ENCODE results near the gene BTG2.

Gene BTG2

DNA sequence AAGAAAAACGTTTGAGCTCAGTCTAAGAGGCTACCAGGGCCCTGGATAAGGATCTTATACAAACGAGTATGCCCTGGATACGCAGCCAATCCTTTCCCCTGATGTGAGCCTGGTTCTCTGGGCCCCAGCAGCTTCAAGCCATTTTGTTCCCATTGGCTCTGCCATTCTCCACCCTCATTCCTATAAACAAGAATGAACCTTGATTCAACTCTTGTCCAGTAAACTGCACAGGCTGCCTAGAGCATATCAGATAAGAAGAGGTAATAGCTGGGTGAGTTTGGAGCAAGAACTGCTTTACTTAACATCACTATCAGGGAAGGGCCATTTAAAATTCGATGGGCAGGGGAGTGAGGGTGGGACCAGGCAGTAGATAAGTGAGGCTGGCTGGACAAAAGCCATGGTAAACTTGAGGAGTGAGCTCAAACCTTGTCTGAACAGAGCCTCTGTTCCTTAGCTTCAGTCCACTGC, 11.3 kb downstream of the BTG2 start:
- DNase-seq (ENCODE audit: low read depth in 3 of 3) = no peak

DNA sequence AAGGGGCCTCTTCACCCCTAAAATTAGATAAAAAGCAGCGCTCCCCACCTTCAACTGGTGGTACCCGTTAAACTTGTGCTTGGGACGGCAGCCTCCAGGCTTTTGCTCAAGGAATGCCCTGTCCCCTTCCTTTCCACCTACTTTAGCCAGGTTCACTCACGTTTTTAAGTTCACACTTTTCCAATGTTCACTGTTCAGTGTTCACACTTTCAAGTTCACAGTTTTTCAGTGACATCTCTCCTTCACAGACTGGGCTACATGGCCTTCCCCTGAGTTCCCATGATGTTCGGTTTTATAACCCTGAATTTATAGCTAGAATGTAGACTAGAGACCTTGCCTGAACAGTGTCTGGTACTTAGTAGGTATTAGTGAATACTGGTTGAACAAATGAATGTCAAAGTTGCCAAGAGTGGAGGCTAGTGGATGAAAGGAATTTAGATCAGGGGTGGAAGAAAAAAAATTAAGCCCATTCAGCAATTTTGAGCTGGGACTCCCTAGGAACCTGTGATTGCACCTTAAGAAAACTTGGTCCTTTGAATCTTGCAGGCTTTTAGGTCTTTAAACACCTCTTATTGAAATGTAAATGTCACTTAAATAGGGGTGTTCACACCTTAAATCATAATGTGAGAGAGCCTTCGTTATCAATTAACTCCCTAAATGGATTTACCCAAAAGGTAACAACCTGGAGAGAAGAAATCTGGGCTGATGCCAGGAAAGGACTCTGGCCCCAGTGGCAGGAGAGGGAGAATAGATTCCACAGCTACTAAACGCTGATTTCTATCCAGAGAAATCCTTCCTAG, 12.3 kb downstream of the BTG2 start:
- no peak for DNase-seq (ENCODE audit: low read depth in 3 of 3)

DNA sequence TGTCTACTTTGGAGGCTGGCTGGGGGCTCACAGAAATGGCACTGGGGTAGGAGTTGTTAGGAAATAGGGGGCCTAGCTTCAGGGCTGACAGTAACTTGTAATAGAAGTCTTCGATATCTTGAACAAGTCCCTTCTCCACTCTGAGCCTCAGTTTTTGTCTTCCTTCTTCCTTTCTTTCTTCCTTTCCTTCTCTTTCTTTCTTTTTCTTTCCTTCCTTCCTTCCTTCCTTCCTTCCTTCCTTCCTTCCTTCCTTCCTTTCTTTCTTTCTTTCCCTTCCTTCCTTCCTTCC, 12.9 kb downstream of the BTG2 start:
- no peak for DNase-seq (ENCODE audit: low read depth in 3 of 3)

DNA sequence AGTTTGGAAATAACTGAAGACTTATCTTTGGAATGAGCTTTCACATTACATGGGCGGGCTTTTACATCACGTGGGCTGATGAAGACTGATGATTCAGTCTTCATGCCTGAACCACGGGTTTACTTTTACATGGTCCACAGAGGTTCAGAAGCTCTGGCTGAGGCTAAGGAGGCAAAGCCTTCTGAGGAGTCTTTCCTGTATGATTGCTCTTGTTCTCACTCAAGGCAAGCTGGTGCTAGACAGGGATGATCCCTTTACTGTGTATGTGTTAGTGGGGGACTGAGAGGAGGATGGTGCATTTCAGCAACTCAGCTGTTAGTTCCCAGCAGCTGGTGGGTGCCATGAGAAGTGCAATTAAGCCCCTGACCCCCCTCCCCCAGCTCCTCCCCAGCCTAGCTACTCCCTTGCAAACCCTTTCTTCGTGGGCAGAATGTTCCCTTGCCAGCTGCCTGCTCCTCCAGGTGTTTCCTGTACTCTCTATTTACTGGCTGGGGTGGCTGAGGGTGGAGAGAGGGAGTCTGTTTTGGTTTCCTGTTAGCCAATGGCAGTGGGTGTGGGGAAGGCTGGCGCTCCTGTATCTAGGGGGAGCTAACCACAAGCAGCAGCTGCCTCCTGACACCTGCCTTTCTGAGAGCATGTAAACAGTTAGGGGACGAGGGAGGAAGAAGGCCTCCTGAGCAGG, 15.4 kb downstream of the BTG2 start:
- DNase-seq (ENCODE audit: low read depth in 3 of 3) = peak in 1 of 3 donors; percentile 31

DNA sequence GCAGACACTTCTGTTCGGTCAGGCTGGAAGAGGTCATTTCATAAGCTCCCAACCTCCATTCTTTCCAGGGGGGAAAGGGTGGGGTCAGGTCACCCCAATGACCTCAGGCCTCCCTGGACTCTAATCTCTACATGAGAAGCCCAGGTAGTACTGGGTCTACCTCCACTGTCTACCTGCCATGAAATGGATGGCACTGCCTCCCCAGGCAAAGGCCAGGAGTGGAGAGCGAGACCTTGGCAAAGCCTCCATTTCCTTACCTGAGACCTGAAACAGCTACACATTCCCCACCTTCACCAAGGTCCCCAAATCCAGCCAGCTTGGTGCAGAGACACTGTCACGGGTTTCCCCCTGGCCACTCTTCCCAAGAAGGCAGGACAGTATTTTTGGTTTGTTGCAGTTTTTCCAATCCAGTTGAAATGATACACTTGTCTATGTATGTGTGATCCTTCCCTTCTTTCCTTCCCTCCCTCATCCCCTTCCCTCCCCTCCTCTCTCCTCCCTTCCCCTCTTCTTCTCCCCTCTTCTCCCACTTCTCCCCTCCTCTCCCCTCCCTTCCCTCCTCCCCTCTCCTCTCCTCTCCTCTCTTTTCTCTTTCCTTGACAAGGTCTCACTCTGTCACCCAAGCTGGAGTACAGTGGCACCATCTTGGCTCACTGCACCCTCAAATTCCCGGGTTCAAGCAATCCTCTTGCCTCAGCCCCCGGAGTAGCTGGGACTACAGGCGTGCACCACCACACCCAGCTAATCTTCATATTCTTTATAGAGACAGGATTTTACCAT, 16.1 kb downstream of the BTG2 start:
- no peak for DNase-seq (ENCODE audit: low read depth in 3 of 3)

DNA sequence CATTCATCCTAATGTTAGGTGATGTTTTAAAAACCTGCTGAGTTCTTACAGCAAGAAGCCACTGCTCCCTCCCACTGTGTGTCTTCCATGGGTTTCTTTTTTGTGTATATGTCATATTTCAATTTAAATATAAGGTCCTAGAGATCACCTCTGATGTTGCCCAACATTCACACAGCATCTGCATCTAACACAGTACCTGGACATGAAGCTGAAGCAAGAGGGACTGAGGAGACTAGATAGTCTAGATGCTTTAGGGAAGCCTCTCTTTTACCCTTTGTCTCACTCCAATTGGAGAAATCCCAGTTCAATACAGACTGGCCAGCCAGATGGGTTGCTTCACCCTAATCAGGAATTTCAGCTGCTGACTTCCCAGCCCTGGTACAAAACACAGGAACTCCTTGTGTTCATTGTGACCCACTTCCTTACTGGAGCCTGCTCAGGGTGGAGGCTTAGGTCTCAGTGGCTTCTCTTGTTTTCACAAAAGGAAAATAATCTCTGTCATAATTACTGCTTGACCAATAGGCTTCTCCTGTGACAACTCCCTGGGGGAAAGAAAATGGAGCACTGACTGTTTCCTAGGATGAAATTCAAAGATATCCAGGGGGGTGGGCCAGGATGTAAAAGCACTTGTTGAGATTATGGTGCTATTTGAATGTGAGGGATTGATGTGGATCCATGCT, 17.3 kb downstream of the BTG2 start:
- no peak for DNase-seq (ENCODE audit: low read depth in 3 of 3)

DNA sequence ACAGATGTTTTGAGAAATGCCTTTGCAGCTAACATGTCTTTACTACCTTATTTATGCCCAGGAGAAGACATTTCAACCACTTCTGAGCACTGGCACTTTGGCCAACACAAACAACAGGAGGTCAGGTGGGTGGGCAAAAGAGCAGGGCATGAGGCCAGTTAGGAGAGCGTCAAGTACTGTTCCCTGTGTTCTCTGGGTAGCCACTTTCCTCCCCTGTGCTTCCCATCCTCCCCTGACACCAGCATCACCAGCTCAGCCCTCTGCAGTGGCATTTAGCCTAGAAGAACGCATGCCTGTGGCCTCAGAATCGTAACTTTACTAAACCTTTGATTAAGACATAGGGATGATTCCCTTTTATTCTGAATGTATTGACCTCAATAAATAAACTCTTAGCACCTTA, 18.3 kb downstream of the BTG2 start:
- DNase-seq (ENCODE audit: low read depth in 3 of 3) = no peak

DNA sequence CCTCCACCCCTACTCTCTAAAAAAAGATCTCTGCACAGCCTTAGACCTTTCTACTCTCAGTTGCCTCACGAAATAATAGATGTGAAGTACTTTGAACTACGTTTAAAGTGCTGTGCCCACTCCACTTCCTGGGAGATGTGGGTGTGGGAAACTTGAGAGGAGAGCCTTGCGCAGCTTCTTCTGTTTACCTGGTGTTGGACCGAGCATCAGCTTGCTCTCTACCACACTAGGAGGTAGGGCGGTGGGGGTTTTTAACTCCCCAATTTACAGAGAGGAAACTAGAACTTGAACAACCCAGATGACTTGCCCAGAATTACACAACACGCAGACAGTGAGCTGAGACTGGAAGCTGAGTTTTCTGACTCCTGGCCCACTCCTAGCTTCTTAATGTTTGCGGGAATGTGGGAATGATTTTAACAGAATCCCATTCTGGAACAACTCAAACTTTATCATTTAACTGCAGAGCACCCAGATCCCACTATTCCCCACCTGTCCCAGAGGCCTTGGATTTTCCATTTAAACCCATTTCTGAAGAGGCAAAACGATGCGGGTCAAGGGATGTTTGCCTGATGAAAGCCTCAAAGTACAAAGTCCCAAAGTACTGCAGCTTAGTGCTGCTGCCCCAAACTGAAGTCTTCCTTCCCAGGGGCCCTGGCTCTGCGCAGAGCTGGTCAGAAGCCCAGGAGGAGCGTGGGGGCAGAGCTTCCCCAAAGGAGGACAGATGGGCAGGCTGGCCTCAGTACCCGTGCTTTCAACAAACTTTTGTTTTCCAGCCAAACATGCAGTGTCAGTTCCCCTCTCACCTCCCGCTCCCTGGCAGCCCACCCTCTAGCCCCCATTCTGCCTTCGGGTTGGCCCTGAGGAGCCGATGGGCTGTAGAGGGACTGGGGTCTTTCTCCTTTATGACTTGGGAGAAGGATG, 19.0 kb downstream of the BTG2 start:
- peak in 1 of 3 donors; percentile 23 for DNase-seq (ENCODE audit: low read depth in 3 of 3)

DNA sequence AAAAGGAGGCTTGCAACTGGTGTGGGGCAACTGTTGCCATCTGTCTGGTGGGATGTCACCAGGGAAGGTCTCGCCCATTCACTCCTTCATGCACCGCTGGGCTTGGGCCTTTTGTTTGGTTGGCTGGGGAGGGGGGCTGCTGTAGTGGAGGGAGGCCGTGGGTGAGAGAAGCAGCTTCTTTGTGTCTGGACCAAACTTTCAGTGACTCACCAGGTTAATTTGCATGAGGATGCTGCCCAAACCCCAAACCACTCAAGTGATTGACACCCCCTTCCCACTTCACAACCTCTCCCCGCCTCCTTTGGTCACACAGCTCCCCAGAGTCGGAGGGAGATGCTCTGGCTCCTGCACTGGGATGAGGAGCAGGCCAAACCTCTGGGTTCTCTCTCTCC, 19.7 kb downstream of the BTG2 start:
- peak in 1 of 3 donors; percentile 53 for DNase-seq (ENCODE audit: low read depth in 3 of 3)

DNA sequence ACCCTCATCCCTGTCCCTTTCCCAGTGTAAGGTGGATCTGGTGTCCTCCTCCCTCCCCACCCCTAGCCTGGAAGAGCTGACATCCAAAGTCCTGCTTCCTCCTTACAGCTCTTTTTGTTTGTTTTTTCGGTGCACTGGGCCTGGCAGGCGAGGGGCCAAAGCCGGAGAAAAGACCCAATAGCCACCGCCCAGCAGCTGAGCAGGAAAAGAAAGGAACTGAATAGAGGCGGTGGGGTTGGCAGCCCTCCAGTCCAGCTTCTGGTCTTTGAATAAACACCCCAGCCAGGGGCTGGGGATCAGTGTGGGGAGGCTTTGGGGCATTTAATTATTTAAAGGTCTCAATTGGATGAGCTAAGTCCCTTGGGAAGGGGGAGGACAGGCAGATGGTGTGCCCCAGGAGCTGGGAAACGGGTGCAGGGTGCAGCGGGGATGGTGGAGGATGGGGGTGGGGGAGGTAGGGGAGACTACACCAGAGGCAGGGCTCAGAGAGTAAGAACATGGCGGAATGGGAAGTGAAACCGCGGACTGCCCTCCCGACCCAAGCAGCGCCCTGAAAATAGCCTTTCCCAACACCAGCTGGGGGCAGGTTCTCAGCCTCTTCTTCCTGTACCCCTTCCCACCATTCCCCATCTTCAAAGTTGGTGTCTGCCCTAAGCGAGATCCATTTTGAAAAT, 20.2 kb downstream of the BTG2 start:
- no peak for DNase-seq (ENCODE audit: low read depth in 3 of 3)

DNA sequence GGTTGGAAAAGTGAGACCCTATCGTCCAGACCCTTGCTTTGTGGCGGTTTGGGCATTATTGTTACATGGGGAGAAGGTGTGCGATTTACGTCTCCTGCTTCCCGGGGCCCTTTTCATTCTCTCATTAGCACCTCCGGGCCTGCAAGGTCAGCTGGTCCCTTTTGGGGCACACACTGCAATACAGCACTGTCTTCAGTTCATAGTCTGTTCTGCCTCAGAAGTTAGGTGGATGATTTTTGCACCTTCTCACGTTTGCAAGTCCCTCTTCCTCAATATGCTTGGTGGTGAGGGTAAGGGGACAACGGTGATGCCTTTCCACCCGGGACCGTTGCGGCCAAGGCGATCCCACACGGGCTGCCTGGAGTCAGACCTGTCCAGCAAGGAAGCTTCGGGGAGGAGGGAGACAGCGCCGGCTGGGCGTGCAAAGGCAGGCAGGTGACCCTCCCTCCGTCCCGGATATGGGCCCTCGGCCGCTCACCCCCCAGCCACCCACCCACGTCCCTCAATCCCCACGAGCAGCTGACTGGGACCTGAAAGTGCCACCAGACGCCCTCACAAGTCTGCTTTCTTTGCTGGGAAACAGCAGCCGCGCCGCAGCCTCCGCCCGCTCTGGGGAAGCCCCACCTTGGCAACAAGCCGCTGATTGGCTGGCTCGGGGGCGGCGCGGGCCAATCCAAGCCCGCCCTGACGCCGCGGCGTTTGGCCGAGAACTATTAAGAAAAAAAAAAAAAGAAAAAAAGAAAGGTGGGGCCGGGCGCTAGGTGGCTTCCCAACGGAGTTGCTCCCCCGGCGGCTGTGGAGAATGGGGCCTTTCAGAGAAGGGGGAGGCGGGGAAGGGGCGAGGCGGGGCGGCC, 21.7 kb downstream of the BTG2 start:
- DNase-seq (ENCODE audit: low read depth in 3 of 3) = peak; percentile 79 to 88 (median 88)

DNA sequence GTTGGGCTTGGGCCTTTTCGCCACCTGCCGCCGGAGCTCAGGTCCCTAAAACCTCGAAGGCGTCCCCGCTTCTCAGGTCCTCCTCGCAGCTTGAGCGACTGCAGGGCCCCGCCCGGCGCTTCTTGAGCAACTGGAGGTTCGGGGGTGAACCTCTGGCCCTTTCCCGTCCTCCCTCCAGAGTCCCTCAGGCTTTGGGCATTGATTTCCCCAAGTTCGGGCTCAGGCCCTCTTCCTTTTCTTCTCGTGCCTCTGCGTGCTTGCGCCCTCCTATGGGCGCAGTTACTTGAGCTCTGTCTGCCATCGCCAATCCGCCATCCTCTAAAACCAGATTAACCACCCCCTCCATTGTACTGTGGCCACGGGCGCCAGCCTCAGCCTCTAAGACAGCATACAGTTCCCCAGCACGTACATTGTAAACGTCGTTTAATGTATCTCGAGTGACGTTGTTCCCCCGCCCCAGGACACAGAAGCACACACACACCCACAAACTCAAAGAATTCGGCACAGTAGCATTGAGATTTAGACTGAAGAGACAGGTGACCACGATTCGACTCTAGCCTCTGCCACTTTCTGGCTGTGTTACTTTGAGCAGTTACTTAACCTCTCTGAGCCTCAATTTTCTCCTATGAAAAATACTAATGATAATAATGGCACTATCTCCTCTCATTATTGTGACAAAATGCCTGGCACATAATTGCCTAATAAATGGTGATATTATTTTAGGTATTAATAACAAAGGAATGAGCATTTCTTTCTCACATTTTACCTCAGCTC, 22.6 kb downstream of the BTG2 start:
- peak in 1 of 3 donors; percentile 36 for DNase-seq (ENCODE audit: low read depth in 3 of 3)

DNA sequence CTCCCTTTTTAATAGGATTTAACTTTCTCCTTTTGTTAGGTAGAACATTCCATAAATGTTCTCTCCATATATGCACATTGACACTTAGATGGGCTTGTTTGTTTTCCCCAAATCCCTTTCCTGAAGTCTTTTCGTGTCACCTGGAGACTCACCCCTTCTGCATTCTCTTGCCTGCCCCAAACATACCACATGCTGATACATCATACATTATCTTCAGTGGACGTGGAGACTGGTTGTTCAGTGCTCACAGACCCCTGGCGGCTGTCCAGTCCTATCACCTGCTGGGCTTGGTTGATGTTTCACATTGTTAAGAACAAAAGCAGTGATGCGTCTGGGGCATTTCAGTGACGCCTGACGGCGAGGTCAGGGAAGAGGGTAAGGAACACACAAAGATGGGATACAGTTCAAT, 23.4 kb downstream of the BTG2 start:
- no peak for DNase-seq (ENCODE audit: low read depth in 3 of 3)

DNA sequence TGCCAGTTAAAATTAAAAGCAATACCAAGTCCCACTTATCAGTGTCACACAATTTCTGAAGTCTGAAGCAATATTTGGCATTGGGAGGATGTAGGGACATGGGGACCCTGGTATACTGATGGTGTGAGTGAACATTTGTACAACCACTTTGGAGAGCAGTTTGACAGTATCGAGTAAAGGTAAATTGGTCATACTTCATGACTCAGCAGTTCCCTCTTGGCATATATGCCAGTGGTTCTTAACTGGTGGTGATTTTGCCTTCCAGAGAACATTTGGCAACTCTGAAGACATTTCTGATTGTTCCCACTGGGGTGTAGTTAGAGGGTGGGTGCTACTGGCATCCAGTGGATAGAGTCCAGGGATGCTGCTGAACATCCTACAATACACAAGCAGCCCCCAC, 25.9 kb downstream of the BTG2 start:
- DNase-seq (ENCODE audit: low read depth in 3 of 3) = no peak

DNA sequence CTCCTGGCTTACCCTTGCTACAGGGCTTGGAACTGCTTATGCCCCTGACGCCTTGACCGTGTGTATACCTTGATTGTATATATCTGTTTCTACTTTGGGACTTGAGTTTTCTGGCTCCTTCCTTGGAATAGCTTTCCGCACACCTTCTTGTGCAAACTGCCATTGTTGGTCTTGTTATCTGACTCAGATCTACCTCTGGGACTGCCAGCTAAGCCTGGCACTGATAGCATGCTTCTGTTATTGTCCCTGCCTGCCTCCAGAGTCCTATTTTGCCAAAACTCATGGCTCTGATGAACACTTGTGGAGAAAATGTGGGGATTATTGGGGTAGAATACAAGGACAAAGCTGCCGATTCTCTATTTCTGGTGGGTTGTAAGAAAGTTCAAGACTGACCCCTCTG, 30.2 kb downstream of the BTG2 start:
- DNase-seq (ENCODE audit: low read depth in 3 of 3) = no peak

DNA sequence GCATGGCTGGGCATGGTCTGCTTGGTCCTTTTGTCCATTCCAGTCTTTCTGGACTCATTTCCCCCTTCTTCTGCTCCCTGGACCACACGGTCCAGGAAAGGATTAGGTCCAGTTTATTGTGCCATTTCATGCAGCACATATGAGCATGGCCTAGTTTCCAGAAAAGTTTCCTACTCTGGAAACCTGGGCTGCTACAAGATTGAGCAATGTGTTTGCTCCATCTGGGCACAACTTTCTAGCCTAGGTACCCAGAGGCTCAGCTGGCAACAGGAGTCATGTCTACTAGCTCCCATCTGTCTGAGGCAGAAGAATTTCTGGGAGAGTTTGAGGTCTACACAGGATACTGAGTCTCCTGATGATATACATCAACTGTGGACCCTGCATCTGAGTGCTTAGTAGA, 30.8 kb downstream of the BTG2 start:
- no peak for DNase-seq (ENCODE audit: low read depth in 3 of 3)

DNA sequence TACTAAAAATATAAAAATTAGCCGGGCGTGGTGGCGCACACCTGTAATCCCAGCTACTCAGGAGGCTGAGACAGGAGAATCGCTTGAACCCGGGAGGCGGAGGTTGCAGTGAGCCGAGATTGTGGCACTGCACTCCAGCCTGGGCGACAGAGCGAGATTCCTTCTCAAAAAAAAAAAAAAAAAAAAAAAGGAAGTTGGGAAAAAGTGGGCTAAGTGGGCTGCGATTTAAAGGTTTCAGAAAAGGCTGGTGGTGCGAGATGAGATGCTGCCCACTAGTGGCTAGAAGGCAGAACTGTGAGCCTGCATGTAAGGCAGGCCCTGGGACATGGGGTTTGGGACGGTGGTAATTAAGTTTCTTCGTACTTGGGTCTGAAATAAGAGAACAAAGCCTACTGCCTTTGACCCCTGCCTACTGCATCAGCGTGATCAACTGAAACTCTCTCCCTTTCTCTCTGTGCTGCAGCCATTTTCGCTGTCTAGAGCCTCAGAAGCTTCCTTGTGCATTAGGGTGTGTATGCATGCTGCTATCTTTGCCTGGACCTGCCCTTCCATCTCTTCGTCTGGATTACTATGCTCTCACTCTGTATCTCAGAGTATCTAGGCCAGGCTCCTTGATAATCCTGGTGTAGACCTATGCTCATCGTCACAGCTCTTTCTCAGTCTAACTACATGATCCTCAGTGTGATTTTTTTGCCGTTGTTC, 33.2 kb downstream of the BTG2 start:
- peak in 2 of 3 donors; percentile 32 to 35 for DNase-seq (ENCODE audit: low read depth in 3 of 3)
